Vagina (tissue), 2 donors: Measurements from ENCODE around the gene TP53I11. TPM values are rescaled to one million over a fixed set of nuclear protein-coding genes. Genes with fewer than 3 reads are reported as not detected.

Experiments
- DNase-seq, 2 donors: peaks; one replicate each; pipeline ENCODE4 v3.0.0-alpha.2; 2017; ENCODE audit errors: extremely low spot score in 2 of 2
- H3K27ac ChIP-seq: fragments of 200-600 bp; sonication (generic); one replicate; pipeline ENCODE4 v1.5.1; 2019
- H3K27me3 ChIP-seq: fragments of 200-600 bp; sonication (generic); one replicate; pipeline ENCODE4 v1.5.1; 2019
- H3K36me3 ChIP-seq, 2 donors: fragments of 200-600 bp; sonication (generic); one replicate each; pipeline ENCODE4 v1.5.1; 2017 to 2019
- H3K4me1 ChIP-seq: fragments of 200-600 bp; sonication (generic); one replicate; pipeline ENCODE4 v1.5.1; 2019
- H3K4me3 ChIP-seq, 2 donors: fragments of 200-600 bp; sonication (generic); 1 replicate in 1 of 2; 2 replicates in 1 of 2; pipeline ENCODE4 v1.5.1; 2016 to 2019
- H3K9me3 ChIP-seq: fragments of 200-600 bp; sonication (generic); one replicate; pipeline ENCODE4 v1.5.1; 2019
- POLR2A ChIP-seq, 2 donors: fragments of 450-650 bp; IDR thresholded peaks; one replicate each; pipeline ENCODE4 v1.6.1; 2017; ENCODE audit warnings: antibody characterized with exemption in 2 of 2, mild to moderate bottlenecking in 2 of 2, moderate library complexity in 2 of 2
- POLR2AphosphoS5 ChIP-seq, 2 donors: sonication (generic); formaldehyde crosslinking; IDR thresholded peaks; one replicate each; pipeline ENCODE4 v1.9.0; 2017; ENCODE audit warnings: antibody characterized with exemption in 2 of 2, mild to moderate bottlenecking in 2 of 2, low read depth in 1 of 2; ENCODE audit not compliant: insufficient read depth in 1 of 2
- intact Hi-C: fragments of 100-400 bp; cut with DNase I; formaldehyde crosslinking; loops from one replicate; pipeline ENCODE4 v1.15.1; 2023
- total RNA-seq: library from RNA; depleted of rRNA; stranded (reverse); fragments of >200 nt; gene quantifications from one replicate; pipeline ENCODE4 v1.2.3, GENCODE V29; 2016
- TF ChIP-seq, protein P1 (sequence below), 3 experiments: fragments of 450-650 bp in 2 of 3; fragments of 200-600 bp in 1 of 3; sonication (generic) in 1 of 3; IDR thresholded peaks; one replicate each; pipeline ENCODE4 v1.5.1; 2017 to 2019; ENCODE audit warnings: antibody characterized with exemption in 3 of 3, mild to moderate bottlenecking in 2 of 3, moderate library complexity in 2 of 3

The TP53I11 gene
- total RNA-seq, 1 donor from 2014 or later: 50.6 TPM

DNA sequence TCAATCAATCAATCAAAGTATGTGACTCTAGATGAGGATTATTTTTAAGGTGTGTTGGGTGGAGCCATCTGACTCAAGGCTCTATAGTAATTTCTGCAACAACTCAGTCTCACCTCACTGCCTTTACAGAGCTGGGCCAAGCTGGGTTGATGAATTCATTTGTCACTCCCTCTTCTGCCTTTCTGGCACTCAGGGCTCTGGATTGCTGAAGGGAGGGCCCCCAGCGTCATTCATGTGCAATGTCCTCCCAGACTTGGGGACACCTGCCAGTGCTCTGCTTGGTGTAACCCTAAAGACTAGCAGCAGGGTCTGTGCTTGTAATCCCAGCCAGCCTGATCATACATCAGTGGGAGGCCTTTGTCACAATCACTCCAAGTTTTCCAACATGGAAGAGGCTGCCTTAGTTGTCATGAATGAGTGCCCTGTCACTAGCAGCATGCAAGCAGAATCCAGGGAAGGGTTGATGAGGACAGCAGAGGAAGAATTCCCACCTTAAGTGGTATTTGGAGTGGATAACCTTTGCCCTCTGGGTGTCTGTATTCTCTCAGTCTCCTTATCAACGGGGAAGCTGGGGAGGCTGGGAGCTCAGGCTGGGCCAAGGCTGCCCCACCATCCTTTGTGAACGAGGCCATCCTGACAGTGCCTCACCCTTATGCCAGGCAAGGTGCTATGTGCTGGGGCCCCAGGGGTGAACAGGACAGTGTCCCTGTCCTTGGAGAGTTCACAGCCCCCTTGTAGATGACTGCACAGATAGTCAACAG lies 2.0 kb upstream of the TP53I11 start:
- H3K27ac ChIP-seq: no peak overlapping the region
- peaks cover 14% of the 10 kb centered on the region for H3K4me1 ChIP-seq
- intact Hi-C loops: no loop called here

GRCh38 chr11:44952082-44952481 lies 1.4 kb upstream of the TP53I11 start:
- H3K4me1 ChIP-seq: peaks cover 11% of the 10 kb centered on the region
- no peak for DNase-seq
- H3K36me3 ChIP-seq: no peaks in the 10 kb centered on the region
- no peak overlapping the region for H3K4me3 ChIP-seq
- TF ChIP-seq POLR2A (IDR thresholded peaks at IDR 0.05) (no peak), POLR2AphosphoS5 (IDR thresholded peaks at IDR 0.05; ENCODE audit: insufficient read depth in 1 of 2, low read depth in 1 of 2) (no peak)
- TF ChIP-seq, protein P1, sequence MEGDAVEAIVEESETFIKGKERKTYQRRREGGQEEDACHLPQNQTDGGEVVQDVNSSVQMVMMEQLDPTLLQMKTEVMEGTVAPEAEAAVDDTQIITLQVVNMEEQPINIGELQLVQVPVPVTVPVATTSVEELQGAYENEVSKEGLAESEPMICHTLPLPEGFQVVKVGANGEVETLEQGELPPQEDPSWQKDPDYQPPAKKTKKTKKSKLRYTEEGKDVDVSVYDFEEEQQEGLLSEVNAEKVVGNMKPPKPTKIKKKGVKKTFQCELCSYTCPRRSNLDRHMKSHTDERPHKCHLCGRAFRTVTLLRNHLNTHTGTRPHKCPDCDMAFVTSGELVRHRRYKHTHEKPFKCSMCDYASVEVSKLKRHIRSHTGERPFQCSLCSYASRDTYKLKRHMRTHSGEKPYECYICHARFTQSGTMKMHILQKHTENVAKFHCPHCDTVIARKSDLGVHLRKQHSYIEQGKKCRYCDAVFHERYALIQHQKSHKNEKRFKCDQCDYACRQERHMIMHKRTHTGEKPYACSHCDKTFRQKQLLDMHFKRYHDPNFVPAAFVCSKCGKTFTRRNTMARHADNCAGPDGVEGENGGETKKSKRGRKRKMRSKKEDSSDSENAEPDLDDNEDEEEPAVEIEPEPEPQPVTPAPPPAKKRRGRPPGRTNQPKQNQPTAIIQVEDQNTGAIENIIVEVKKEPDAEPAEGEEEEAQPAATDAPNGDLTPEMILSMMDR (IDR thresholded peaks at IDR 0.05): no peak
- no peak overlapping the region for H3K27ac ChIP-seq
- intact Hi-C loops: no loop called here
- H3K27me3 ChIP-seq: no peaks in the 10 kb centered on the region
- H3K9me3 ChIP-seq: no peaks in the 10 kb centered on the region

More for the DNA sequence above, 2.0 kb upstream of the TP53I11 start:
- no peaks in the 10 kb centered on the region for H3K36me3 ChIP-seq
- no peak overlapping the region for H3K4me3 ChIP-seq
- TF ChIP-seq, protein P1 (IDR thresholded peaks at IDR 0.05): no peak
- TF ChIP-seq POLR2A (IDR thresholded peaks at IDR 0.05): no peak
- no peak for TF ChIP-seq POLR2AphosphoS5 (IDR thresholded peaks at IDR 0.05; ENCODE audit: insufficient read depth in 1 of 2, low read depth in 1 of 2)
- no peaks in the 10 kb centered on the region for H3K27me3 ChIP-seq
- DNase-seq: no peak
- H3K9me3 ChIP-seq: no peaks in the 10 kb centered on the region

GRCh38 chr11:44950031-44950624 lies 555 bp downstream of the TP53I11 start:
- H3K4me3 ChIP-seq: peak overlapping the region; percentile 71 to 75
- H3K36me3 ChIP-seq: no peaks in the 10 kb centered on the region
- no peaks in the 10 kb centered on the region for H3K9me3 ChIP-seq
- TF ChIP-seq, protein P1 (IDR thresholded peaks at IDR 0.05): no peak
- TF ChIP-seq POLR2A (IDR thresholded peaks at IDR 0.05) (no peak), POLR2AphosphoS5 (IDR thresholded peaks at IDR 0.05; ENCODE audit: insufficient read depth in 1 of 2, low read depth in 1 of 2) (no peak)
- no peaks in the 10 kb centered on the region for H3K27me3 ChIP-seq
- intact Hi-C loops: no loop called here
- H3K27ac ChIP-seq: peak overlapping the region; percentile 79
- no peak for DNase-seq
- H3K4me1 ChIP-seq: peaks cover 7% of the 10 kb centered on the region

DNA sequence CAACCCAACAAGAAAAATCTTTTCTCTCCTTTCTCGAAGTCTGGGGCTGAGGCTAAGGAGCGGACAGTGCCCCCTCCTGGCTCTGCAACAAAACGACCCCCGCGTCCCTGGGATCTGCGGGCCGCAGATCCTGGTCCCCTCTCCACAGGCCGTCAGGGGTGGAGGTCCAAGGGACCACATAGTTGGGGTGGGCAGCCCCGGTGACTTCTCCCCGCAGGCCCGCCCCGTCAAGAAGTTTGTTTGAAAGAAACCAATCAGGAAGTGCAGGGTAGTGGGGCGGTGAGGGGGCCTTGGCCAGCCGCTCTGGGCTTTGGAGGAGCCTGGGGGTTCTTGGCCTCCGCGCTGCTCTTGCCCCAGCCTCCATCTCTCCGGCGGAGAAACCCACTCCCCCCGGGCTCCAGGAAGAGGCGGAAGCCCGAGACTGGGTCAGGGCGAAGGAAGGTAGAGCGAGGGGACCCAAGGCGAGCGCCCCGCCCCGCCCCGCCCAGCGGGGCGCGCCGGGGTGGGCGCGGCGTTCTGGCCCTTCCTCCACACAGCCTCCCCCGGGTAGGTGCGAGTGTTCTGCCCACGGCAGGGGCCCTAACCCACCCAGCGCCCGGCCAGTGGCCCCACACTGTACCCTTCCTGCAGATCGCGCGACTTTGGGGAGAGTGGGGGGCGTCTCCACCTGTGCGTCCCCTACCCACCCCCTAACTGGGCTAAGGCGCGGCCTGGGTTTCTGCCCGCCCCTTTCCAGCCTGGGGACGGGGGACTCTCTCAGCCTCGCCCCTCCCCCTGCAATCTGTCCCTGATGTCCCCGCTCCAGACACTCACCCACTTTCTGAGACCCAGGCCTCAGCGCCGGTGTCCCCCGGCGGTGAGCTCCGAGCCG lies 1.3 kb downstream of the TP53I11 start:
- Histone ChIP-seq H3K27me3 (no peaks in the 10 kb centered on the region), H3K4me1 (peaks cover 9% of the 10 kb centered on the region), H3K9me3 (no peaks in the 10 kb centered on the region), H3K4me3 (peak overlapping the region; percentile 71 to 75), H3K36me3 (no peaks in the 10 kb centered on the region), H3K27ac (peak overlapping the region; percentile 79)
- intact Hi-C loops: loop anchor here (10.0 kb wide), 1 partner anchor 385 kb away; no protein-coding TSS in a partner anchor
- TF ChIP-seq POLR2A (IDR thresholded peaks at IDR 0.05): peak in 1 of 2 donors; percentile 20
- TF ChIP-seq POLR2AphosphoS5 (IDR thresholded peaks at IDR 0.05; ENCODE audit: insufficient read depth in 1 of 2, low read depth in 1 of 2): peak in 1 of 2 donors; percentile 33
- TF ChIP-seq, protein P1 (IDR thresholded peaks at IDR 0.05): peak in 2 of 3 experiments; percentile 20 to 21
- DNase-seq: no peak
